ENCODE measurements around the gene CBR3. TPM values are rescaled to one million over a fixed set of nuclear protein-coding genes. Genes with fewer than 3 reads are reported as not detected.
A peak's percentile ranks its signal among the peaks of the same experiment; 100 is the strongest.

The CBR3 gene
- total RNA-seq, 1 donor from 2014 or later: 33.7 TPM

GRCh38 chr21:36156339-36156814 lies 21.5 kb downstream of the CBR3 start:
- peak; percentile 95 for ATAC-seq

DNA sequence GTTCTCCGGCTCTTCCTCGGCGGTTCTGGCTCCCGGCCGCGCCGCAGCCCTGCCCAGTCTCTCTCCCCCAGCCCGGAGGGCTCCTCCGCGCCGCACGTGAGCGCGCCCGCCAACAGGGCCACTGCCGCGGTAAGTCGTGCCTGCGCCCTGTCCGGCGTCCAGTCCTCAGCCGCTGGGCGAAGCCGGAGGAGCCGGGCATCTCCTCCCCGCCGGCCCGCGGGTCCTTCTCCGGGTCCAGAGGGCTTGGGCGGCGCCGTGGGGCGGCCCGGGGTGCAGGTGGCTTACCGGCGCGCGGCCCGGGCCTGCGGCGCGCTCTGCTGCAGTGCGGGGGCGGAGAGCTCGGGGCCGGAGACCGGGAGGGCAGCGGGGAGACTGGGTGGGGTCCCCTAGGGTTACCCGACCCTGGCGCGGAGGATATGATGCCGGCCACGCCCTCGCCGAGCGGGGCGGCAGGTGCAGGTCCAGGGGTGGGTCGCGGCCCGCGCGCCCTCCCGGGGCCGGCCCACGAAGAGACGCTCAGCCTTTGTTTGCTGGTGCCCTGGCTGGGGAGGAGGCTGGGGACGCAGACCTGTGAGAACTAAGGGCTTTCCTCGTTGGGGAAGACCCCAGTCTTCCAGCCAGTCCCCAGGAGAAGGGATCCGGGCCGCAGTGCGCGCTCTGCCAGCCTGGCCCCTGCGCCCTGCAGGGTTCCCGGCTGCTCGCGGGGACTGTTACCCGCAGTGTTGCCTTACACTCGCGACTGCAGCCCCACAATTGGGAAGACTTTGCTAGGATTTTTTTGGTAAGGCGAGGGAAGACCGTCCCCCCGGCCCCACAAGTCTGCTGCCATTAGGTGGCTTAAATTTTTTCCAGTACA lies 22.2 kb downstream of the CBR3 start, which contains the start of gene DOP1B:
Gene DOP1B (plus strand): TSS at position 10 of the 856 bp plus-strand sequence. CDS start 7,910 bp downstream, outside the sequence.
- ATAC-seq: peak; percentile 24

GRCh38 chr21:36159356-36159921 lies 24.6 kb downstream of the CBR3 start:
- no peak for ATAC-seq

GRCh38 chr21:36160850-36161178 lies 25.9 kb downstream of the CBR3 start:
- ATAC-seq: no peak

DNA sequence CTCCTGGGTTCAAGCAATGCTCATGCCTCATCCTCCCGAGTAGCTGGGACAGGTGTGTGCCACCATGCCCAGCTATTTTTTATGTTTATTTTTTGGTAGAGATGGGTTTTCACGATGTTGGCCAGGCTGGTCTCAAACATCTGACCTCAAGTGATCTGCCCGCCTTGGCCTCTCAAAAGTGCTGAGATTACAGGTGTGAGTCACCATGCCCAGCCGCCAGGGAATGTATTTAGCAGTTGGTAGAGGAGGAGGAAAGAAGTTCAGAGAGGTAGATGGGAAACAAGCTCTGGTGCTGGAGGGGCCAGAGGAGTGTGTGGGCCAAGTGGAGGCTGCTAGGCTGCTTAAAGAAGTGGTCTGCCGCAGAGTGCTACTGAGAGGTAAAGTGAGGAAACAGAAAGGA lies 27.8 kb downstream of the CBR3 start:
- no peak for ATAC-seq

DNA sequence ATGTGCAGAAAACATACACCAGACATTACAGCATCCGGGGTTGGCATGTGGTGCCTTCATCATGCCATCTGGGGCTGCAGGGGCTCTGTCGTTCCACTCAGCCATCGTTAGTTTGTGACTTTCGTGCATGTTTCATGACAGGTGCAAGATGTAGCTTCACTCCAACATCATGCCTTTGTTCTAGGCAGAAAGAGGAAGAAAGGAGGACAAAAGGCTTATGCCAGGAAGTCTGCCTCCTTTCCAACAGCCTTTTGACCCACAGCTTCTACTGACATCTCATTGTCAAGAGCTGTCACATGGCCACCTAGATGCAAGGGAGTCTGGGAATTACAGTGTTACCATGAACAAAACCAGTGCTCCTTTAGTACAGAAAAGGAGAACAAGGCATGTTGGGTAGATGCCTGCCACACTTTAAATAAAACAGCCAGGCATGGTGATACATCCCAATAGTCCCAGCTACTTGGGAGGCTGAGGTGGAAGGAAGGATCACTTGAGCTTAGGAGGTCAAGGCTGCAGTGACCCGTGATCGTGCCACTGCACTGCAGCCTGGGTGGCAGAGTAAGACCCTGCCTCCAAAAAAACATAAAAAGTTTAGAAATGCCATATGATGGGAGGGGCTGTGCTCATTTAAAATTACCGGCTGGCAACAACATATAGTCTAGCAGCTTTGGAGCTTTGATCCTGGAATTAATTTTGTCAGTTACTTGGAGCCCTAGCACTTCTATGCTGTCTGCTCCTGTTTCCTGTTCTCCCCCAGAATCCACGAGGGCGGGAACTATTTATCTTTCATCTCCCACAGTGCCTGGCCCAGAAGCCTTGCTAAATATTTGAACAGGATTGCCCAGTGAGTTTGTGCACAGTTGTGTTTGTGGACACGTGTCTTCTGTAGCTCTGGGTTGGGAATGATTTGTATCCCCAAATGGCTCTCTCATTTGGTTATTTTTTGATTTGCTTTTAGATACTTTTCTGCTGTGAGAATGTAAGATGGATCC lies 29.2 kb downstream of the CBR3 start:
- no peak for ATAC-seq

- no peak for ATAC-seq
Measured at GRCh38 chr21:36165356-36165755, 30.5 kb downstream of the CBR3 start.

GRCh38 chr21:36166705-36167104 lies 31.8 kb downstream of the CBR3 start:
- ATAC-seq: no peak

DNA sequence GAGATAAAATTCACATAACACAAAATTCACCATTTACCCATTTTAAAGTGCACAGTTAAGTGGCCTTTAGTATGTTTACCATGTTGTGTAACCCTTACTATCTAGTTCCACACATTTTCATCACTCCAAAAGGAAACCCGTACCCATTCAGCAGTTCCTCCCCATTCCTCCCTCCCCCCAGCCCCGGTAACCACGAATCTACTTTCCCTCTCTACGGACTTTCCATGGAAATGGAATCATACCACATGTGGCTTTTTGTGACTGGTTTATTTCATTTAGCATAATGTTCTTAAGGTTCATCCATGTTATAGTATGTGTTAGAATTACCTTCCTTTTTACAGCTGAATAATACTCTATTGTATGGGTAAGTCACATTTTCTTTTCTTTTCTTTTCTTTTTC lies 32.7 kb downstream of the CBR3 start:
- no peak for ATAC-seq

DNA sequence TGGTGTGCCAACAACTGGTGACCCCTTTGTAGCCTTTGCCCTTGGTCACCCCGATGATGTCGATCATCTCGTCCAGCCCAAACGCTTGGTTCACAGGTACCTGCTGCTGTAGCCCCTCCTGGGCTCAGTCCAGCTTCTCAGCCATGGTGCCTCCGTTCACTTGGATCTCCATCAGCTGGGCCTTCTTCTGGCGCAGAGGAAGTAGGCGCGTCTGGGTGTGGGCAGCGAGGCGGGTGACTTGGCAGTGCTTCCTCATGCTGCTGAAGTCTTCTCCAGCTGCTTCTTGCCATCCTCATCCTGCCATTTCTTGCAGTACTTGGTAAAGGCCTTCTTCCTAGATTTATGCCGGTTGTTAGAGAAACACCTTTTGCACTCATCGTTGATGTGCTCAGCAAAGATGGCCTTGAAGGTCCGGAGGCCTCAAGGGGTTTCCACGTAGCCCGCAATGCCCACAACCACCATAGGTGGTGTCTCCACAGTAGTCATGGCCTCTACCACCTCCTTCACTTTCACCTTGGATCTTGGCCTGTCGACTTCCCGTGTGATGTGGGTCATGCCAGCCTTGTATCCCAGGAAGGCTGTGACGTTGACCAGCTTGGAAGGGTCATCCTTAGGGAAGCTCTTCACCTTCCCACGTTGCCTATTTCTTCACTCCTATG lies 34.7 kb downstream of the CBR3 start:
- ATAC-seq: no peak

- no peak for ATAC-seq
Measured at GRCh38 chr21:36170823-36171222, 35.9 kb downstream of the CBR3 start.

DNA sequence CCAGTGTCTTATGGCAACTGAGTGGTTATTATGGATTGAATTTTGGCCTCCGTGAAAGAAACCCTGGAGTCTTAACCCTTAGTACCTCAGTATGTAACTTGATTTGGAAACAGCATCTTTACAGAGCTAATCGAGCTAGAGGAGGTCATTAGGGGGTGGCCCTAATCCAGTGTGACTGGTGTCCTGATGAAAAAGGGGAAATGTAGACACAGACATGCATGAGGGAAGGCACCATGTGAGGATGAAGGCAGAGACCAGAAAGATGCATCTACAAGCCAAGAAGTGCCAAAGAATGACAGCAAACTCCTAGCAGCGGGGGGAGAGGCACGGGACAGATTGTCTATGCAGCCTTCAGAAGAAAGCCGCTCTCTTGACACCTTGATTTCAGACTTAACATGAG lies 36.5 kb downstream of the CBR3 start:
- no peak for ATAC-seq

GRCh38 chr21:36171741-36172331 lies 37.0 kb downstream of the CBR3 start:
- ATAC-seq: no peak

- ATAC-seq: no peak
Measured at GRCh38 chr21:36174780-36175179, 39.9 kb downstream of the CBR3 start.

DNA sequence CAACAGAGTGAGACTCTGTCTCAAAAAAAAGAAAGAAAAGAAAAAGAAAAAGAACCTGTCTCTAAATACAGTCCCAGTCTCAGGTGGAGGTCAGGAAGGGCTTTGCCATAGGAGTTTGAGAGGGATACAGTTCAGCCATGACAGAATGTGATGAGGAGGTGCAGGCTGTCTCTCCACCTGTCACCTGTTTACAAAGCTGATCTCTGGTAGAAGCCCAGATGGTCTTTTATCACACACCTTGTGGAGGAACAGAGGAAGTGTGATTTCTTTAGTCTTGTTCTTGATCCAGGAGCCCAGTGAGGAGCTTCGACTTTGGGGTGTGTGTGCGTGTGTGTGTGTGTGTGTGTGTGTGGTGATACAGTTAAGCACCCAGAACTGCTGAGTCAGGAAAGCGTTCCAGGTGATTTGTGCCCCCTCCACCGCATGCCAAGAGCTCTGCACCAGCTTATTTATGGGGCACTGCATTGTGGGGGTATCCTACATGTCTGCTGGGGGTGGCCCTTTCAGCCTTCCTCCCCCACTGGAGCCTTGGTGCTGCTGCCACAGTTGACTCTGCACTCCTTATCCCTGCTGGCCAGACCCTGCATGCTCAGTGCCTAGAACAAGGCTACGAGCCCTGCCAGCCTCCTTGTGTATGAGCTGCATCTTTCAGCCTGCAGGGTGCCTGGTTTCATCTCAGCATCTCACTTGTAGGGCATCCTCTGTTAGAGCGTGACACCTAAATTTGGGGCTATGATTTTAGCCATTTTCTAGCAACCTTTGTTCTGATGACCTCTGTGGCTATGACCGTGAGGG lies 41.1 kb downstream of the CBR3 start:
- ATAC-seq: no peak

DNA sequence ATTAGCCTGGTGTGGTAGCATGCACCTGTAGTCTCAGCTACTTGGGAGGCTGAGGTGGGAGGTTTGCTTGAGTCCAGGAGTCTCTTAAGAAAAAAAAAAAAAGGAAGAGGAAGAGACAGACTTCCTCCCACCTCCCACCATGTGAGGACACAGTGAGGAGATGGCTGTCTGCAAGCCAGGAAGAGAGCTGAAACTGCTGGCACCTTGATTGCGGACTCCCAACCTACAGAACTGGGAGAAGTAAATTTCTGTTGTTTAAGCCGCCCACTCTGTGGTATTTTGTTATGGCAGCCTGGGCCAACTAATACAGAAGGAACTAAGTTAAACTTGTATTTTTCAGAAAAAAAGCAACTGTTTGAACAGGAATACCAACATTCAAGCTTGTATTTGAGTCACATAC lies 43.5 kb downstream of the CBR3 start:
- ATAC-seq: no peak

- ATAC-seq: no peak
Measured at GRCh38 chr21:36179145-36179544, 44.3 kb downstream of the CBR3 start.

GRCh38 chr21:36180963-36181362 lies 46.1 kb downstream of the CBR3 start:
- no peak for ATAC-seq

- ATAC-seq: no peak
Measured at GRCh38 chr21:36183144-36183795, 48.4 kb downstream of the CBR3 start.

GRCh38 chr21:36184545-36184944 lies 49.7 kb downstream of the CBR3 start:
- ATAC-seq: no peak

- ATAC-seq: no peak
Measured at GRCh38 chr21:36185523-36185922, 50.6 kb downstream of the CBR3 start.
